IPS DF 6.9 (cell line): Measurements from ENCODE around the gene BTBD16.

Source experiments
- DNase-seq: peaks from one replicate; pipeline ENCODE4 v3.0.0-alpha.2; 2013; ENCODE audit warnings: low read depth, low spot score
- H3K27ac ChIP-seq: one replicate; pipeline ENCODE4 v1.5.1; 2013; ENCODE audit warnings: low read length, control low read depth
- H3K27me3 ChIP-seq: 2 replicates; pipeline ENCODE4 v1.6.1; 2013; ENCODE audit warnings: mild to moderate bottlenecking, low read length; ENCODE audit not compliant: control insufficient read depth, insufficient read depth
- H3K36me3 ChIP-seq: 2 replicates; pipeline ENCODE4 v1.6.1; 2013; ENCODE audit warnings: low read length; ENCODE audit not compliant: control insufficient read depth, insufficient read depth
- H3K4me1 ChIP-seq: 2 replicates; pipeline ENCODE4 v1.6.1; 2013; ENCODE audit warnings: low read length; ENCODE audit not compliant: control insufficient read depth, insufficient read depth
- H3K4me3 ChIP-seq: 2 replicates; pipeline ENCODE4 v1.5.1; 2013; ENCODE audit warnings: mild to moderate bottlenecking, low read length
- H3K9me3 ChIP-seq: 2 replicates; pipeline ENCODE4 v1.6.1; 2013; ENCODE audit warnings: low read length, inconsistent platforms; ENCODE audit not compliant: control insufficient read depth, insufficient read depth
- WGBS: extraction: QIAGEN DNeasy Blood & Tissue Kit; methylation state at CpG from one replicate; pipeline ENCODE4 v1.1.7; 2013; ENCODE audit warnings: mixed read lengths, missing lambda C conversion rate; ENCODE audit not compliant: insufficient read length, insufficient coverage; 5-methylcytosine and 5-hydroxymethylcytosine counted together

BTBD16 gene

DNA sequence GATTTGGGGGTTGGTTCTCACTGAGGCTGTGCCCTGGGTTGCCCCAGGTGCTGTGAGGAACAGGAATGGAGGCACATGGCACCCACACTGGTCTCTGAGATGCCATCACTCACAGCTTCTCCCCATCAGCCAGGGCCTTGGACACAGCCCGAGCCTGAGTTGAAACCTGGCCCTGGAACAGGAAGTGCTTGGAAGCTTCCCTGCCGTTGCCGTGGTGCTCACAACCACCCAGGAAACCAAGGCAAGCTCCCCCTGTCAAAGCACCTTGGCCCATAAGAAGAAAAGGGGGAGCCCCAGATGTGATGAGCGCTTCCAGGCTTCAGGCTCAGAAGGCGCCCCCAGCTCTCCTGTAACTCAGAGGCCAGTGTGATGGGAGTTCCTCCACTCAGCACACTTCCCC is at the start of gene BTBD16:
BTBD16 (plus strand) TSS at position 221 of the 400 bp plus-strand sequence. CDS start 3,786 bp downstream, outside the sequence.
- Histone ChIP-seq H3K9me3 (no peaks in the 10 kb centered on the region), H3K4me3 (no peak within 1 kb of the TSS), H3K4me1 (no peaks in the 10 kb centered on the region; the same call in 1 of the 2 replicates), H3K27me3 (no peaks in the 10 kb centered on the region; the same call in 1 of the 2 replicates), H3K27ac (no peak within 1 kb of the TSS), H3K36me3 (no peaks in the 10 kb centered on the region)
- no peak for DNase-seq
- WGBS = no CpG with 5 or more reads among the region's 5 CpGs

DNA sequence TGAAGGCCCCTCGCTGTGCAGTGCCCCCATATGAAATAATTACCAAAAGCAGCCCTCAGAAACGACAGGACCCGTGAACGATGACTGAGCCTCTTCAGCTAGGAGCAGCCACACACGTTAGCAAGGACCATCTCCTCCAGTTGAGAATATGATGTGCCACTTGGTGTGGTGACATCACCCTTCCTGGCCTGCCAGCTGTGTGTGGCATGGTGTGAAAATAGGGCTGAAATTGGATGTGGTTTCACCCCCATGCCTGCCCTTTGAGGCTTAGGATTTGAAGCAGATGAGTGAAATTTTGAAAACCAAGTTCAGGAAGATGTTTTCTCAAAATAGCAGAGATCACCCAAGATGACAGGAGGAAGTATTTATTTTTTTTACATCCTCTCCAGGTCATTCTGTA is 49.1 kb upstream of the BTBD16 start:
- peaks cover 31% of the 10 kb centered on the region for H3K36me3 ChIP-seq
- no peaks in the 10 kb centered on the region for H3K4me1 ChIP-seq
- no peaks in the 10 kb centered on the region for H3K9me3 ChIP-seq
- no peaks in the 10 kb centered on the region for H3K27me3 ChIP-seq
- no peak overlapping the region for H3K4me3 ChIP-seq
- no CpG with 5 or more reads among the region's 5 CpGs for WGBS
- DNase-seq = no peak
- no peak overlapping the region for H3K27ac ChIP-seq

DNA sequence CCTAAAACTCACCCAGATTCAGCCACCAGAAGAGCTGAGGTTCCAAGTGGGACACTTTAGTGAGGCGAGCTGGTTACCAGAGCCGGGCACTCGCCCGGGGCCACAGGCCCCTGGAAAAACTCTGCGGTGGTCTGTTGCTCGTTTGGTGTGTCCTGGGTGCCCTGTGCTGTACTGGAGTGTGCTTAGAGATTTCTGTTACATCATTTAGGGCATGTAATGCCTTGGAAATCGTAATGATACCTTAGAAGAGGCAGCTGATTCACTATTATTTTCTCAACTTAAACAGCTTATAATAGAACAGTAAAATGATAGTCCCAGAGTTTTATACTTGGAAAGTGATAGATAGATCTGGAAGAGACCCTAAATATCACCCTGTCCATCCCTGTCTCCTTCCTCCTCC is 48.5 kb upstream of the BTBD16 start:
- Histone ChIP-seq H3K9me3 (no peaks in the 10 kb centered on the region), H3K4me3 (no peak overlapping the region), H3K27me3 (no peaks in the 10 kb centered on the region), H3K4me1 (no peaks in the 10 kb centered on the region), H3K36me3 (peaks cover 34% of the 10 kb centered on the region), H3K27ac (no peak overlapping the region)
- no CpG with 5 or more reads among the region's 7 CpGs for WGBS
- DNase-seq = no peak

DNA sequence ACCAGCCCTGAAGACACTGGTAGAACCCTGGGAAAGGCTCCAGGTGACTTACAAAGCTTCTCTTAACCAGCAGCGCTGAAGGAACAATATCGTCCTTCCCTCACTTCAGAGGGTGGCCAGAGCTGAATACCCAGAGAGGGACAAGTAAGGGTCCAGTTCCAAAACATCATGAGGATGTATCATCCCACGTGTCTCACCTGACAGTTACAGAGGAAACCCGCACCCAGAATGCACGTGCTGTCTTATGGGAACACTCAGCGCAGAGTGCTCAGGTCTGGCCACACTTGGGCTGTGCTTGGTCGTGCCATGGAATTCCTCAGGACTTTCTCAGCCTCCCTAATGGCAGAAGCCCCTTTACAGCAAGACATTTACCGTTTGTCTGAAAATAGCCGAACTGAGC is 46.9 kb upstream of the BTBD16 start:
- no peak overlapping the region for H3K4me3 ChIP-seq
- H3K4me1 ChIP-seq = no peaks in the 10 kb centered on the region
- DNase-seq = no peak
- H3K9me3 ChIP-seq = no peaks in the 10 kb centered on the region
- H3K36me3 ChIP-seq = peaks cover 38% of the 10 kb centered on the region
- no peak overlapping the region for H3K27ac ChIP-seq
- no CpG with 5 or more reads among the region's 9 CpGs for WGBS
- no peaks in the 10 kb centered on the region for H3K27me3 ChIP-seq

DNA sequence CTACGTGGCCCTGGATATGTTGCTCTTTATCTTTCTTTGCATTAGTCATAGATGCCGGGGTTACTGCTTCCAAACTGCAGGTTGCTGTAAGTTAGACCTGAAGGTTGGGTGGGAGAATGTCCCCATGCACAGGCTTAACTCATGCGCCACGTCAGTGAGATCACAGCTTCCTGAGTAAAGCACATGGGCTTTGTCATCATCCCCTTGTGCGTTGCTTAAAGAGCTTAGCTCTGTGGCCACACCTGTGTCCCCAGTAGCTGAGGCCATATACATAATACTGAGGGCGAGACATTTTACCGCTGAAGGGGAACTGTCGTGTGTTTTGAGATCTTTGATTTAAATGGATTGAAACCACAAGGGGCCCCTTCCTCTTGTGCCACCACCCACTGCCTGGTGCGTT is 45.8 kb upstream of the BTBD16 start:
- DNase-seq = no peak
- Histone ChIP-seq H3K4me3 (no peak overlapping the region), H3K4me1 (no peaks in the 10 kb centered on the region; the same call in 1 of the 2 replicates), H3K27me3 (no peaks in the 10 kb centered on the region), H3K27ac (no peak overlapping the region), H3K9me3 (no peaks in the 10 kb centered on the region), H3K36me3 (peaks cover 41% of the 10 kb centered on the region)
- WGBS = no CpG with 5 or more reads among the region's 9 CpGs

DNA sequence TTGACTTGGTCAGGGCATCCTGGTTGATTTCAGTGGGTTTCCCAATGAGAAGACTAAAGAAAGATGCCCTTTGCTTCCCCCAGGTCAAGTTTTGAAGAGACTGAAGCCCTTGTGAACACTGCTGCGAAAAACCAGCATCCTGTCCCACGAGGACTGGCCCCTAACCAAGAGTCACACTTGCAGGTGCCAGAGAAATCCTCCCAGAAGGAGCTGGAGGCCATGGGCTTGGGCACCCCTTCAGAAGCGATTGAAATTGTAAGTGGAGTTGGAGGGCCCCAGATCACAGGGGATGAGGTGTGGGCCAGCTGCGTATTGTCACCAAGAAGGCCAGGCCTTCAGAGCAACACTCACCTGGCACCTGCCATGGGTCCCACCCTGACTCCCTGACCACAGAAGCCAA is 43.3 kb upstream of the BTBD16 start:
- Histone ChIP-seq H3K4me1 (no peaks in the 10 kb centered on the region; the same call in 1 of the 2 replicates), H3K27ac (no peak overlapping the region), H3K4me3 (no peak overlapping the region), H3K27me3 (no peaks in the 10 kb centered on the region), H3K9me3 (no peaks in the 10 kb centered on the region), H3K36me3 (peaks cover 40% of the 10 kb centered on the region)
- no peak for DNase-seq
- WGBS = no CpG with 5 or more reads among the region's 4 CpGs

DNA sequence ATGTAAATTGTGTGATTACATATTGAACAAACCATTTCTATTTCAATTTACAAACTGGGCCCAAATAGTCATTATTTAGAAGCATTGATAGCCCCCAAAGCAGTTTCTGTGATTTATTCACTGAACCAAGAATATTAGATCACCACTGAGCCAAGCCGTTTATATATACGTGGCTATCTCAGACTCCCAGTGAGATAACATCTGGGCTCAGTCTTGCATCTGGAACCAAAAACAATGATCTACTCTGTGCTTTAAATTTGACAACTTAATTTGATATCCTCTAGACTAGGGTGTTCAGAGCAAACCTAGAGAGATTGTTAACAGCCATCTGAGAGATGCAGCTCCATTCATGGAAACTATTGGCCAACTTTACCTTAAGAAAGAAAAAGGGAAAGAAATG is 41.4 kb upstream of the BTBD16 start:
- H3K4me1 ChIP-seq = no peaks in the 10 kb centered on the region; the same call in 1 of the 2 replicates
- H3K36me3 ChIP-seq = peaks cover 37% of the 10 kb centered on the region
- H3K4me3 ChIP-seq = no peak overlapping the region
- no peak for DNase-seq
- no peak overlapping the region for H3K27ac ChIP-seq
- H3K27me3 ChIP-seq = no peaks in the 10 kb centered on the region
- H3K9me3 ChIP-seq = no peaks in the 10 kb centered on the region
- WGBS = no CpG with 5 or more reads among the region's 2 CpGs

DNA sequence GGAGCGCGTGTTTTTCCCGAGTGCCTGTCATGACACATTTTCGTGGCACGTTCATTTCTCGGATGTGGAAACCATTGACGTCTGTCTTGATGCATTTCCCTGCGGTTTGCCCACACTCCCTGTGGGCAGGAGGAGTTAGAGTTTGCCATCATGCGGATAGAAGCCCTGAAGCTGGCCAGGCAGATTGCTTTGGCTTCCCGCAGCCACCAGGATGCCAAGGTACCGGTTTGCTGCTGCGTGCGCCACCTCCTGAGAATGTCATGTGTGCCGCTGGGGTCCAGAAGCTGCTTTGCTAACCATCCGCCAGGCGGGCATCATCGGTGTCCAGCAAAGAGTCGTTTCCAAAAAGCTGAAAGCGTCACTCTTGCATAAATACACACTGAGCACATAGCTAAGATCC is 40.9 kb upstream of the BTBD16 start:
- H3K4me1 ChIP-seq = no peaks in the 10 kb centered on the region; the same call in 1 of the 2 replicates
- H3K36me3 ChIP-seq = peaks cover 35% of the 10 kb centered on the region
- no peaks in the 10 kb centered on the region for H3K27me3 ChIP-seq
- DNase-seq = no peak
- H3K9me3 ChIP-seq = no peaks in the 10 kb centered on the region
- no peak overlapping the region for H3K4me3 ChIP-seq
- no CpG with 5 or more reads among the region's 19 CpGs for WGBS
- H3K27ac ChIP-seq = no peak overlapping the region

DNA sequence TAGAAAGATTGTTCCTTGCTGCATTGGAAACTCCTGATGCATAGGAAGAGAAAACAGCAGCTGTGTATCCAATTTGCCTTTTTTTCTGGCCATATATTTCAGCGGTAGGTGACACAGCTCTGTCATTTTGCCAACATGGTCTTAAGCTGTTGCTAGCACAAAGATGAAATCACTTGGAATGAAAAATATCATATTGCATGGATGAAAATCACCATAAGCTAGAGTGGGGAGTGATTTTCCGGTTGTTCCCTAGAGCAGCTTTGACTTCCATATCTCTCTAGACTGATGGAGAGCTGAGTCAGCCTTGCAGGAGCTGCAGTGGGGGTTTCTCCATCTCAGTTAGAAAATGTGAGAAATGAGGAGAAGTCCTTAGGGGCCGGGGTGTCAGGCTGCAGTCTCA is 38.3 kb upstream of the BTBD16 start:
- H3K9me3 ChIP-seq = no peaks in the 10 kb centered on the region
- no peaks in the 10 kb centered on the region; the same call in 1 of the 2 replicates for H3K4me1 ChIP-seq
- peaks cover 13% of the 10 kb centered on the region for H3K36me3 ChIP-seq
- DNase-seq = no peak
- H3K27ac ChIP-seq = no peak overlapping the region
- no CpG with 5 or more reads among the region's 3 CpGs for WGBS
- no peaks in the 10 kb centered on the region for H3K27me3 ChIP-seq
- no peak overlapping the region for H3K4me3 ChIP-seq

DNA sequence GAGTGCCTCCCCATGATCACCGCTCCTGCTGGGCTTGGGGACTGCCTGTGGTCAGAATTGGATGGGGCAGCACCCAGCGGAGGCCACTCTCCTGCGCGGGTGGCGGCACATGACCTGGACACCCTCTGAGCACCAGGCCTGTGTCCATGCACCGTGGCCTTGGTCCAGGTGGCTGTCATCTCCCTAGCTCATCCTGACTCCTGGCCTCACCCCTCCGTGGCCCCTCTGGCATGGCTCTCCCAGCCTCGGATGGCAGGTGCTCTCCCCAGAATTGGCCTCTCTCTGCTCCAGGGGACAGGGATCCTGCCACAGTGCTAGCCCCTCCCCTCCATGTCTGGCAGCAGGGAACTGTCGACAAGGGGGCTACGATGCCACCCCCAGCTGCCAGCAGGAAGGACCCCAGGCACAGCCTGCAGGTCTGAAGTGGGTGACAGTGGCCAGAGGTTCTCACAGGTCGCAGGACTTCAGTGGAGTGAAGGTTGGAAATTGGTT is 37.2 kb upstream of the BTBD16 start:
- DNase-seq = no peak
- no peaks in the 10 kb centered on the region for H3K27me3 ChIP-seq
- no peak overlapping the region for H3K4me3 ChIP-seq
- no peaks in the 10 kb centered on the region for H3K9me3 ChIP-seq
- H3K27ac ChIP-seq = no peak overlapping the region
- WGBS = no CpG with 5 or more reads among the region's 11 CpGs
- H3K36me3 ChIP-seq = peaks cover 10% of the 10 kb centered on the region
- no peaks in the 10 kb centered on the region; the same call in 1 of the 2 replicates for H3K4me1 ChIP-seq

DNA sequence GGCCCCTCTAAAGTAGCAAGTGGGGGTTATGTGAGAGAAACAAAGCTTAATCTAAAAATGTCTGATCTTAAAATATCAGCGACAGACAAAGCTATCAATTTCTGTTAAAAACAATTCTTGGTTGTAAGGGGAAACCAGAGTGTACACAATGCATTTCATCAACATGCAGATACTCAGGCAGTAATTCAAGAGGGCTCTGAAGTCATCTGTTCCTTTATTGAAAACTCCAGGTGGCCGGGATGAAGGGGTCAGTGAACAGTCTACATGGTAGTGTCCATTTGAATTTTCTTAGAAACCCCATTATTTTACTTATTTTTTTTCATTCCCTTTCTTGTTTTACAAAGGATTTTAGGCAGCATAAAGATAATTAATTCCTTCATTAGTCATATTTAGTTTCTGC is 36.7 kb upstream of the BTBD16 start:
- DNase-seq = no peak
- no peak overlapping the region for H3K27ac ChIP-seq
- H3K4me1 ChIP-seq = no peaks in the 10 kb centered on the region; the same call in 1 of the 2 replicates
- WGBS = no CpG with 5 or more reads among the region's 2 CpGs
- no peak overlapping the region for H3K4me3 ChIP-seq
- H3K36me3 ChIP-seq = peaks cover 10% of the 10 kb centered on the region
- no peaks in the 10 kb centered on the region for H3K27me3 ChIP-seq
- H3K9me3 ChIP-seq = no peaks in the 10 kb centered on the region
